ENCODE results near the gene LIPE. TPM values are rescaled to one million over a fixed set of nuclear protein-coding genes. Genes with fewer than 3 reads are reported as not detected.

The LIPE gene
- total and polyA plus RNA-seq, 2 experiments from 2014 or later, result 5.8 to 10.9 TPM

DNA sequence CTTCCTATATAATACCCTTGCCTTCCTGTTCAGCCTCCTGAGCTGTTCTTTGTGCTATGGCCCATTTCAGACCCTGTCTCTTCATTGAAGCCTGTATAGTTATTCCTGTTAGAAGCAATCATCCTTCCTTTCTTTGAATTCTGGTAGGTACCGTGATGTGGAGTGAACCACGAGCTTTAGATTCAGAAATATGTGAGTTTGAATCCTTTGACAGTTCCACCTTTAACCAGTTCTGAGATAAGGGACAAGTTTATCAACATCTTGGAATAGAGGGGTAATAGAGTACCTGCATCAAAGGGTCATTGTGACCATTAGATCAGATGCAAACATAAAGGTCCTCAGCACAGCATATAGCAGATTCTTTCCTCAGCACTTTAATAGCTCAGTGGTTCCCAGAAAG, 27.9 kb upstream of the LIPE start:
- Histone ChIP-seq H3K27me3 (ENCODE audit: insufficient read depth) (no peaks in the 10 kb centered on the region), H4K20me1 (replicated peaks; ENCODE audit: insufficient read depth) (no peaks in the 10 kb centered on the region), H3K9me2 (ENCODE audit: insufficient read depth) (0 out of 2 replicates have a peak, but pooled peaks cover 3% of the 10 kb centered on the region), H3K4me1 (ENCODE audit: insufficient read depth) (peaks cover 26% of the 10 kb centered on the region), H3K79me2 (replicated peaks; ENCODE audit: insufficient read depth) (no peaks in the 10 kb centered on the region), H2AFZ (no peak overlapping the region), H3K27ac (ENCODE audit: low read depth) (no peak overlapping the region), H3K4me3 (no peak overlapping the region), H3K4me2 (no peak overlapping the region), H3F3A (replicated peaks; ENCODE audit: low read depth) (0 out of 2 replicates have a peak, but pooled peaks cover 10% of the 10 kb centered on the region), H3K36me3 (ENCODE audit: insufficient read depth) (peaks cover 3% of the 10 kb centered on the region; the same call in 1 of the 2 replicates)
- TF ChIP-seq, protein P1, sequence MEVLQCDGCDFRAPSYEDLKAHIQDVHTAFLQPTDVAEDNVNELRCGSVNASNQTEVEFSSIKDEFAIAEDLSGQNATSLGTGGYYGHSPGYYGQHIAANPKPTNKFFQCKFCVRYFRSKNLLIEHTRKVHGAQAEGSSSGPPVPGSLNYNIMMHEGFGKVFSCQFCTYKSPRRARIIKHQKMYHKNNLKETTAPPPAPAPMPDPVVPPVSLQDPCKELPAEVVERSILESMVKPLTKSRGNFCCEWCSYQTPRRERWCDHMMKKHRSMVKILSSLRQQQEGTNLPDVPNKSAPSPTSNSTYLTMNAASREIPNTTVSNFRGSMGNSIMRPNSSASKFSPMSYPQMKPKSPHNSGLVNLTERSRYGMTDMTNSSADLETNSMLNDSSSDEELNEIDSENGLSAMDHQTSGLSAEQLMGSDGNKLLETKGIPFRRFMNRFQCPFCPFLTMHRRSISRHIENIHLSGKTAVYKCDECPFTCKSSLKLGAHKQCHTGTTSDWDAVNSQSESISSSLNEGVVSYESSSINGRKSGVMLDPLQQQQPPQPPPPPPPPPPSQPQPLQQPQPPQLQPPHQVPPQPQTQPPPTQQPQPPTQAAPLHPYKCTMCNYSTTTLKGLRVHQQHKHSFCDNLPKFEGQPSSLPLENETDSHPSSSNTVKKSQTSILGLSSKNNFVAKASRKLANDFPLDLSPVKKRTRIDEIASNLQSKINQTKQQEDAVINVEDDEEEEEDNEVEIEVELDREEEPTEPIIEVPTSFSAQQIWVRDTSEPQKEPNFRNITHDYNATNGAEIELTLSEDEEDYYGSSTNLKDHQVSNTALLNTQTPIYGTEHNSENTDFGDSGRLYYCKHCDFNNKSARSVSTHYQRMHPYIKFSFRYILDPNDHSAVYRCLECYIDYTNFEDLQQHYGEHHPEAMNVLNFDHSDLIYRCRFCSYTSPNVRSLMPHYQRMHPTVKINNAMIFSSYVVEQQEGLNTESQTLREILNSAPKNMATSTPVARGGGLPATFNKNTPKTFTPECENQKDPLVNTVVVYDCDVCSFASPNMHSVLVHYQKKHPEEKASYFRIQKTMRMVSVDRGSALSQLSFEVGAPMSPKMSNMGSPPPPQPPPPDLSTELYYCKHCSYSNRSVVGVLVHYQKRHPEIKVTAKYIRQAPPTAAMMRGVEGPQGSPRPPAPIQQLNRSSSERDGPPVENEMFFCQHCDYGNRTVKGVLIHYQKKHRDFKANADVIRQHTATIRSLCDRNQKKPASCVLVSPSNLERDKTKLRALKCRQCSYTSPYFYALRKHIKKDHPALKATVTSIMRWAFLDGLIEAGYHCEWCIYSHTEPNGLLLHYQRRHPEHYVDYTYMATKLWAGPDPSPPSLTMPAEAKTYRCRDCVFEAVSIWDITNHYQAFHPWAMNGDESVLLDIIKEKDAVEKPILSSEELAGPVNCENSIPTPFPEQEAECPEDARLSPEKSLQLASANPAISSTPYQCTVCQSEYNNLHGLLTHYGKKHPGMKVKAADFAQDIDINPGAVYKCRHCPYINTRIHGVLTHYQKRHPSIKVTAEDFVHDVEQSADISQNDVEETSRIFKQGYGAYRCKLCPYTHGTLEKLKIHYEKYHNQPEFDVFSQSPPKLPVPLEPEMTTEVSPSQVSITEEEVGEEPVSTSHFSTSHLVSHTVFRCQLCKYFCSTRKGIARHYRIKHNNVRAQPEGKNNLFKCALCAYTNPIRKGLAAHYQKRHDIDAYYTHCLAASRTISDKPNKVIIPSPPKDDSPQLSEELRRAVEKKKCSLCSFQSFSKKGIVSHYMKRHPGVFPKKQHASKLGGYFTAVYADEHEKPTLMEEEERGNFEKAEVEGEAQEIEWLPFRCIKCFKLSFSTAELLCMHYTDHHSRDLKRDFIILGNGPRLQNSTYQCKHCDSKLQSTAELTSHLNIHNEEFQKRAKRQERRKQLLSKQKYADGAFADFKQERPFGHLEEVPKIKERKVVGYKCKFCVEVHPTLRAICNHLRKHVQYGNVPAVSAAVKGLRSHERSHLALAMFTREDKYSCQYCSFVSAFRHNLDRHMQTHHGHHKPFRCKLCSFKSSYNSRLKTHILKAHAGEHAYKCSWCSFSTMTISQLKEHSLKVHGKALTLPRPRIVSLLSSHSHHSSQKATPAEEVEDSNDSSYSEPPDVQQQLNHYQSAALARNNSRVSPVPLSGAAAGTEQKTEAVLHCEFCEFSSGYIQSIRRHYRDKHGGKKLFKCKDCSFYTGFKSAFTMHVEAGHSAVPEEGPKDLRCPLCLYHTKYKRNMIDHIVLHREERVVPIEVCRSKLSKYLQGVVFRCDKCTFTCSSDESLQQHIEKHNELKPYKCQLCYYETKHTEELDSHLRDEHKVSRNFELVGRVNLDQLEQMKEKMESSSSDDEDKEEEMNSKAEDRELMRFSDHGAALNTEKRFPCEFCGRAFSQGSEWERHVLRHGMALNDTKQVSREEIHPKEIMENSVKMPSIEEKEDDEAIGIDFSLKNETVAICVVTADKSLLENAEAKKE (CRISPR knock-in tag; IDR thresholded peaks at IDR 0.05), result no peak
- TF ChIP-seq EZH2phosphoT487 (IDR thresholded peaks at IDR 0.05; ENCODE audit: unreplicated experiment), result no peak
- TF ChIP-seq POLR2AphosphoS5 (IDR thresholded peaks at IDR 0.05; ENCODE audit: low read depth), result no peak
- TF ChIP-seq, protein P2, sequence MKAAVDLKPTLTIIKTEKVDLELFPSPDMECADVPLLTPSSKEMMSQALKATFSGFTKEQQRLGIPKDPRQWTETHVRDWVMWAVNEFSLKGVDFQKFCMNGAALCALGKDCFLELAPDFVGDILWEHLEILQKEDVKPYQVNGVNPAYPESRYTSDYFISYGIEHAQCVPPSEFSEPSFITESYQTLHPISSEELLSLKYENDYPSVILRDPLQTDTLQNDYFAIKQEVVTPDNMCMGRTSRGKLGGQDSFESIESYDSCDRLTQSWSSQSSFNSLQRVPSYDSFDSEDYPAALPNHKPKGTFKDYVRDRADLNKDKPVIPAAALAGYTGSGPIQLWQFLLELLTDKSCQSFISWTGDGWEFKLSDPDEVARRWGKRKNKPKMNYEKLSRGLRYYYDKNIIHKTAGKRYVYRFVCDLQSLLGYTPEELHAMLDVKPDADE (IDR thresholded peaks at IDR 0.05), result no peak
- no peak for TF ChIP-seq ZNF114 (CRISPR knock-in tag; IDR thresholded peaks at IDR 0.05)
- Mint-ChIP-seq H3K27me3 (ENCODE audit: insufficient read depth, low read depth, poor library complexity) (no peaks in the 10 kb centered on the region), H3K9me3 (0 out of 3 replicates have a peak, but pooled peaks cover 2% of the 10 kb centered on the region), H3K36me3 (ENCODE audit: low read depth) (no peaks in the 10 kb centered on the region; the same call in 1 of the 3 replicates), H3K4me1 (peaks cover 32% of the 10 kb centered on the region), H3K27ac (no peak overlapping the region), H3K4me3 (no peak overlapping the region)
- DNase-seq (ENCODE audit: low spot score) (no peak), ATAC-seq (no peak)

Measured in GM23338 (cell line).